ENCODE results near the gene SF3B6.

SF3B6 gene

GRCh38 chr2:24073816-24074215, 2.3 kb downstream of the SF3B6 start:
- DNase-seq (ENCODE audit: low spot score), result no peak
- in situ Hi-C loops (cut with MboI; ENCODE audit: low pct_unique_long_range_greater_than_20kb, low sequenced_read_pairs, unreplicated experiment), result loop anchor here (10.0 kb wide), 1 partner anchor 249 kb away; no protein-coding TSS in a partner anchor
- TF ChIP-seq CTCF (IDR thresholded peaks at IDR 0.05; ENCODE audit: extremely low read depth, insufficient read depth, missing control alignments), result no peak

- no peak for TF ChIP-seq CTCF (IDR thresholded peaks at IDR 0.05; ENCODE audit: extremely low read depth, insufficient read depth, missing control alignments)
- in situ Hi-C loops (cut with MboI; ENCODE audit: low pct_unique_long_range_greater_than_20kb, low sequenced_read_pairs, unreplicated experiment), result loop anchor here (10.0 kb wide), 1 partner anchor 247 kb away; no protein-coding TSS in a partner anchor
- DNase-seq (ENCODE audit: low spot score), result no peak
Observed at GRCh38 chr2:24072259-24072658, 3.9 kb downstream of the SF3B6 start.

- no peak for TF ChIP-seq CTCF (IDR thresholded peaks at IDR 0.05; ENCODE audit: extremely low read depth, insufficient read depth, missing control alignments)
- no peak for DNase-seq (ENCODE audit: low spot score)
- in situ Hi-C loops (cut with MboI; ENCODE audit: low pct_unique_long_range_greater_than_20kb, low sequenced_read_pairs, unreplicated experiment), result no loop called here
Observed at GRCh38 chr2:24065341-24065740, 10.8 kb downstream of the SF3B6 start.

- DNase-seq (ENCODE audit: low spot score), result no peak
- in situ Hi-C loops (cut with MboI; ENCODE audit: low pct_unique_long_range_greater_than_20kb, low sequenced_read_pairs, unreplicated experiment), result no loop called here
- TF ChIP-seq CTCF (IDR thresholded peaks at IDR 0.05; ENCODE audit: extremely low read depth, insufficient read depth, missing control alignments), result no peak
Observed at GRCh38 chr2:24058564-24059271, 17.4 kb downstream of the SF3B6 start.

DNA sequence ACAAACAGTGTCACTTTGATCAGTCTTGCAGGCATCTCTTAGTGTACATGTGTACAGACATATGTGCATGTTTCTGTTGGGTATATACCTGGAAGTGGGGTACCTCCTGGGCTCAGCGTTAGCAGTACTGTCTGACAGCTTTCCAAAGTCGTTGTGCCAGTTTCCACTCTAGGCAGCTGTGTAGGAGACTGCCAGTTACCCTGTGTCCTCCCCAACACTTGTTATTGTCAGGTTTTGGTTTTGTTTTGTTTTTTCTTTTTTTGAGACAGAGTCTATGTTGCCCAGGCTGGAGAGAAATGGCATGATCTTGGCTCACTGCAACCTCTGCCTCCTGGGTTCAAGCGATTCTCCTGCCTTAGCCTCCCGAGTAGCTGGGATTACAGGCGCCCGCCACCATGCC, 20.4 kb downstream of the SF3B6 start:
- TF ChIP-seq CTCF (IDR thresholded peaks at IDR 0.05; ENCODE audit: extremely low read depth, insufficient read depth, missing control alignments), result no peak
- in situ Hi-C loops (cut with MboI; ENCODE audit: low pct_unique_long_range_greater_than_20kb, low sequenced_read_pairs, unreplicated experiment), result no loop called here
- DNase-seq (ENCODE audit: low spot score), result no peak

DNA sequence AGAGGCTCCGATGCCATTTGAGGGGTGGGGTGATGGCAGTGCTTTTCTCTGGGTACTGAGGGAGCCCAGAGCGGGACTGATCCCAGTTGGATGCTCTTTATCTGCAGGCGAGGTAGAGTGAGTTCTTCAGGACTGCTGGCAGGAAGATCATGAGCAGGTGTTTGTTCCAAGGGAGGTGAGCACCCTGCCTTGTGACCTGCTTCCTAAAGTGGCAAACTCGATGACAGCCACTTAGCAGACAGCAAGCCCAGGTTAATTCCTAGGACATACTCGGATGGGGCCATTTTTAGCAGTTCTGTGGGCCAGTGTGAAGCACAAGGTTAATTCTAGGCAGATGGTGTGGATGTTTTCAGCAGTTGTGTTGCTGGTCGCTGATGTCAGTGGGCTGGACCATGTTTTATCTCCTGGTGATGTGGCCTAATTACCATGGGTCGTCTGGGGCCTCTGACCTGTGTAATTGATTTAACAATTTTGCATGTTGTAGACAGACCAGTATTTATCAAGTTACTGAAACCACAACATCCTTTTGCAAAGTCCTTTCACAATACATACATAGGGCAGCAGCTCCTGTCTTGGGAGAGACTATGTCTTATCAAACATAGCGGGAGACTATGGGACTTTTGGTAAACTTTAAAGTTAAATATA, 21.6 kb downstream of the SF3B6 start:
- in situ Hi-C loops (cut with MboI; ENCODE audit: low pct_unique_long_range_greater_than_20kb, low sequenced_read_pairs, unreplicated experiment), result no loop called here
- DNase-seq (ENCODE audit: low spot score), result no peak
- no peak for TF ChIP-seq CTCF (IDR thresholded peaks at IDR 0.05; ENCODE audit: extremely low read depth, insufficient read depth, missing control alignments)
